GM18517 (cell line): ENCODE results near the gene EFS.

Source experiments
- ATAC-seq: cut with Tn5 transposase; IDR thresholded peaks from one replicate; pipeline ENCODE4 v1.9.1; 2021; ENCODE audit warnings: mild to moderate bottlenecking, moderate library complexity; ENCODE audit not compliant: unreplicated experiment

Gene EFS, protein sequence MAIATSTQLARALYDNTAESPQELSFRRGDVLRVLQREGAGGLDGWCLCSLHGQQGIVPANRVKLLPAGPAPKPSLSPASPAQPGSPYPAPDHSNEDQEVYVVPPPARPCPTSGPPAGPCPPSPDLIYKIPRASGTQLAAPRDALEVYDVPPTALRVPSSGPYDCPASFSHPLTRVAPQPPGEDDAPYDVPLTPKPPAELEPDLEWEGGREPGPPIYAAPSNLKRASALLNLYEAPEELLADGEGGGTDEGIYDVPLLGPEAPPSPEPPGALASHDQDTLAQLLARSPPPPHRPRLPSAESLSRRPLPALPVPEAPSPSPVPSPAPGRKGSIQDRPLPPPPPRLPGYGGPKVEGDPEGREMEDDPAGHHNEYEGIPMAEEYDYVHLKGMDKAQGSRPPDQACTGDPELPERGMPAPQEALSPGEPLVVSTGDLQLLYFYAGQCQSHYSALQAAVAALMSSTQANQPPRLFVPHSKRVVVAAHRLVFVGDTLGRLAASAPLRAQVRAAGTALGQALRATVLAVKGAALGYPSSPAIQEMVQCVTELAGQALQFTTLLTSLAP

DNA sequence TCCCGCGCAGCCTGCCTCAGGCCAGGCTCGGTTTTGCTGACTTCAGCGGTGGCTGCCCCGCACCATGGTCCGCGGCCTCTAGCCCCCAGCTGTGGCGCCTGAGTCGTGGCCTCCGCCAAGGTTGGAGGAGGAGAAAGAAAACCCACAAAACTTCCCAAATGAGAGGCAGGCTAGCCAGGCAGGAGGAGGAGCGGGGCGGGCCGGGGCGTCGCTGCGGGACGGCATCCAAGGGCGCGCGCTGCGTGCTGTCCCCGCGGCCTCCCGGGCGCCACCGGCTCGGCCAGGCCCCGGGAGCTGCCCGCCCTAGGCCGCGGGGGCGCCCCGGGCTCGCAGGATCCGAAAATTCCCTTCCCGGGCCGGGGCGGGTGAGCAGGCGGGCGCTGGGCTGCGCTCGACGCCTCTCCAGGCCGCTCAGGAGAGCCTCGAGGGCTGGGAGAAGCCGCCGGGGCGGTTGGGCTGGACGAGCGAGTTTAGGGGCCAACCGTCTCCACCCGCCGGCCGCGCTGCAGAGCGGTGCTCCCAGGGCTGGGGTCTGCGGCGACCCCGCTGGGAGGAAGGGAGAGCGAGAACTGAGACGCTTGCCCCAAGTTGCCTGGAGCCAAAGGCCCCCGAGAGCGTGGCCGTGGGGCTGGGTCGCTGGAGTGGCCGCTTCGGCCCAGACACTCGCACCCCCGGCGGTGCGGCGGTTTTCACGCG lies at the start of gene EFS:
Gene EFS, minus strand, starts transcription at position 137 of the 696 bp plus-strand sequence. CDS start 147 bp downstream, outside the sequence.
- ATAC-seq, result no peak

GRCh38 chr14:23414254-23414653 lies 49.3 kb upstream of the EFS start:
- ATAC-seq, result no peak

GRCh38 chr14:23413681-23414080 lies 48.7 kb upstream of the EFS start:
- no peak for ATAC-seq

DNA sequence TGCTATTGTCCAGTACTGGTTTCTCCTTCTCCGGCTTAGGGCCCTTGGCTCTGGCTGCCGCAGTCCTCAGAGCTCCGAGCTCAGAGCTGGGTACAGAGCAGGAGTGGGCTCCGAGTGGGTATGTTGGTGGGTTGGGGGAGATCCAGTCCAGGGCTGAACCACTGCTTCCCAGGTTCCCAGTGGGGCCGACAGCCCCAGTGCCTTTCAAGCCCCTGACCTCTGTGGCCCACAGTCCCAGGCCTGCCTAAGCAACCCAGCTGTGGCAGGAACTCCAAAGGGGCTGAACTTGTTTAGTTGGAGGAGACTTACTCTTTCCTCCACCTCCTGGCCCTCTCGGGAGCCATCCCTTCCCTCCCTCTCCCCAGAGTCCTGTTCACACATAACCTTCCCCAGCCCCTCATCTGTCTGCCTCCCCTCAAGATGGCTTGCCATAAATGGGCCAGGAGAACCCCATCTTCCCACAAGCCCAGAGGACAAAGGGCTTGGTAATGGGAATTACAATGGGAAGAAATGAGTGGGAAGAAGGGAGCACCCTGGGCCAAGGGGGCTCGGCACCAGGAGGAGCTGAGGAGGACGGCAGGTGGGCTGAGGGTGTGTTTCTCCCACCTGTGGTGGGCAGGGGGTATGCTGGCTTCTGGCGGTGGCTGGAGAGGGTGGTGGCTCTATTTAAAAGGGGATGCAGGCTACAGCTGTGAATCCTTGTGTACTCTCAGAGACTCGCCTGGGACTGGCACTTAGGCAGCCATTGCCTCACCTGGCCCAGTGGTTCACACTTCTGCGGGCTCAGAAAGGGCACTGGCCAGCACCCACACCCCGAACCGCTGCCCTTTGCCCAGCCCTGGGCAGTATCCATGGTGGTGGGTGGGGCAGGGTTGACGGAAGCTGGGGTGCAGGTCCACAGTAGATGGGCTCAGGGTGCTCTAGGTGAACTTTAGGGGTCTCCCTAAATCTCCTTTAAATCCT lies 46.9 kb upstream of the EFS start:
- ATAC-seq, result no peak

- no peak for ATAC-seq
Measured at GRCh38 chr14:23409966-23410635, 45.1 kb upstream of the EFS start.

DNA sequence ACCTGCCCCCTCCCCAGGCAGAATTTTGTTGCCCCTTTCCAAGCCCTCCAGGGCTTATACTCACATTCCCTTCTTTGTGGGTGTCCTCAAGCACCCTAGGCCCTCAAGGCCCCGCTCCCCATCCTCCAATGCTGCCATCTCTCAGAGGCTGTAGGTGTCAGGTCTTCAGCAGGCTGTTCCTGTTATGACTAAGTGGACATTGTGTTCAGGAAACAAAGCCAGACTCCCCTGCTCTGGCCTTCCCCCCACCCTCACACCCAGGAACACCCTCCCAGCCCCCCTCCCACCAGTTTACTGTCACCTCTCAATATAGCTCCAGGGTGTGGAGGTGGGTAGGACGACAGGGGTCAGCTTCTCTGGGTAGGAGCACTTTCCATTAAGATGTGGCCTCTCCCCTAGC lies 44.5 kb upstream of the EFS start:
- ATAC-seq, result no peak

- ATAC-seq, result no peak
Measured at GRCh38 chr14:23408307-23408630, 43.3 kb upstream of the EFS start.

DNA sequence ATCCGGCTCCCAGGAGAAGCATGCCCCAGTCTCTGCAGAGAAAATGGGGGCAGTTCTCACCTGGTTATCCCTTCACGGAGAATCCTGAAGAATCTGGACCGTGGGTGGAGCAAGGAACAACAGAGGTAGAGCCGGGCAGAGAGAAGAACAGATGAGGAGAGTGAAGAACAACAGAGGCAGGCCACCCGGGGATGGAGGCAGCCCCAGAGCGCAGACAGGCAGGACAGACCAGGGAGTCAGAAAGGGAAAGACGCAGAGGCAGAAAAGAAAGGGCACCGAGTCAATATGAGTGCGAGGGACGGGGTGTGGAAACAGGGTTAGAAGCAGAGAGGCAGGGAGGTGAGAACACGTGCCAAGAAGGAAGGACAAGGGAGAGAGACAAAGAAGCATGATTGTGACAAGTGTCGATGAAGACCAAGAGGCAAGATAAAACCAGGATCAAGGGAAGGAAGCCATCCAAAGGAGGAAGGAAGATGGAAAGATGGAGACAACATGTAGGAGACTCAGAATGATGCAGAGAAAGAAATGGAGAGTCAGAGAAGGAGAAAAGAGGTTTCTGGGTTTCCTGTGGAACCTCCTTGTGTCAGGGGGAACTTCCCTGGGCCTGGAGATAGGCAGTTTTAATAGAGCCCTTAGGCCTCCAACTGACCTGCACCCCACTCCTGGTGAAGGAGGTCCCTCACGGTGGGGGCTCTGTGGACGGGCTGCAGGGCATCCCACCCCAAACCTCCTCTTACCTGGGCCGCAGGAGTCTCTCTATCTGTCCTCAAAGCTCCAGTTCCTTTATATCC lies 42.7 kb upstream of the EFS start, which contains the start of gene MYH6:
Gene MYH6, minus strand, starts transcription at position 758 of the 791 bp plus-strand sequence. CDS start 1,050 bp downstream, outside the sequence.
- ATAC-seq, result no peak

GRCh38 chr14:23406725-23407355 lies 41.9 kb upstream of the EFS start:
- no peak for ATAC-seq

GRCh38 chr14:23406244-23406643 lies 41.3 kb upstream of the EFS start:
- no peak for ATAC-seq

- ATAC-seq, result no peak
Measured at GRCh38 chr14:23405516-23406025, 40.6 kb upstream of the EFS start.

DNA sequence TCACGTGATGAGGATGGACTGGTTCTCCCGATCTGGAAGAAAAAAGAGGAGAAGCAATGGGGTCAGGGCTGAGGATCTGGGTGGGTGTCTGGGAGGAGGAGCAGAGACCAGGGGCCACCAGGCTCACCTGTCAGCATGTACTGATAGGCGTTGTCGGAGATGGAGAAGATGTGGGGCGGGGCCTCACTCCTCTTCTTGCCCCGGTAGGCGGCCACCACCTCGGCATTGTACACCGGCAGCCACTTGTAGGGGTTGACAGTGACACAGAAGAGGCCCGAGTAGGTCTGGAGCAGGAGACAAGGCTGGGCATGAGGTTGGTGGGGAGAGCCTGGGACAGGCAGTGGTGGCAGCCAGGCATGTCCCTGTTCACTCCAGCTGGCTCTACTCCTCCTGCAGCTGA lies 40.1 kb upstream of the EFS start:
- no peak for ATAC-seq

GRCh38 chr14:23404331-23404900 lies 39.4 kb upstream of the EFS start:
- no peak for ATAC-seq

- ATAC-seq, result no peak
Measured at GRCh38 chr14:23403908-23404307, 38.9 kb upstream of the EFS start.

DNA sequence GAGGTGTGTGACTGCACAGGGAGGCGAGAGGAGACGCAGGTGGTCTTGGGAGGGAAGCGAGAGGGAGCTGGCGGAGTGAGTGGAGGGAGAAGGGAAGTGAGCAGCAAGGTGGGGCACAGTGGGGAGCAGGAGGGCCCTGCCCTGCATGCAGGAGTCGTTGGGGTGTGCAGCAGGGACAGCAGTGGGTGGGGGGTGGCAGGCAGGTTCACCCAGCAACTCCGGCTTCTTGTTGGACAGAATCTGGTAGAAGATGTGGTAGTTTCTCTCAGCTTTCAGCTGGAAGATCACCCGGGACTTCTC lies 38.1 kb upstream of the EFS start:
- ATAC-seq, result no peak

- ATAC-seq, result no peak
Measured at GRCh38 chr14:23402296-23403138, 37.5 kb upstream of the EFS start.

- no peak for ATAC-seq
Measured at GRCh38 chr14:23401291-23401690, 36.3 kb upstream of the EFS start.
